Upper lobe of left lung (tissue), 6 donors: ENCODE data around the gene ARHGEF1. TPM values are rescaled to one million over a fixed set of nuclear protein-coding genes. Genes with fewer than 3 reads are reported as not detected.

Source experiments
- ATAC-seq, 2 donors: fragments of 200-7000 bp; cut with Tn5 transposase; one replicate each; pipeline ENCODE4 v1.9.1; 2022; ENCODE audit warnings: mild to moderate bottlenecking in 2 of 2, moderate library complexity in 2 of 2; ENCODE audit not compliant: low FRiP score in 2 of 2
- DNase-seq, 2 donors: peaks; one replicate each; pipeline ENCODE4 v3.0.0-alpha.2; 2019 to 2020
- H3K27ac ChIP-seq, 4 donors: fragments of 200-600 bp; sonication (generic); one replicate each; pipeline ENCODE4 v1.5.1; 2016 to 2019
- H3K27me3 ChIP-seq, 4 donors: fragments of 200-600 bp; sonication (generic); one replicate each; pipeline ENCODE4 v1.5.1; 2017 to 2019
- H3K36me3 ChIP-seq, 4 donors: fragments of 200-600 bp; sonication (generic); one replicate each; pipeline ENCODE4 v1.5.1; 2016 to 2019
- H3K4me1 ChIP-seq, 4 donors: fragments of 200-600 bp; sonication (generic); one replicate each; pipeline ENCODE4 v1.5.1; 2018 to 2019
- H3K4me3 ChIP-seq, 4 donors: fragments of 200-600 bp; sonication (generic); one replicate each; pipeline ENCODE4 v1.5.1; 2017 to 2019; ENCODE audit warnings: mild to moderate bottlenecking in 2 of 4, moderate library complexity in 1 of 4
- H3K9me3 ChIP-seq, 4 donors: fragments of 200-600 bp; sonication (generic); one replicate each; pipeline ENCODE4 v1.5.1; 2018 to 2019
- EP300 ChIP-seq, 4 donors: sonication (generic); formaldehyde crosslinking; IDR thresholded peaks; one replicate each; pipeline ENCODE4 v1.5.1; 2017; ENCODE audit warnings: antibody characterized with exemption in 4 of 4, control low read depth in 2 of 4
- POLR2A ChIP-seq, 4 donors: fragments of 450-650 bp; IDR thresholded peaks; one replicate each; pipeline ENCODE4 v1.5.1; 2016 to 2017; ENCODE audit warnings: antibody characterized with exemption in 4 of 4, mild to moderate bottlenecking in 2 of 4
- POLR2AphosphoS5 ChIP-seq, 2 donors: sonication (generic); formaldehyde crosslinking; IDR thresholded peaks; one replicate each; pipeline ENCODE4 v1.5.1; 2017; ENCODE audit warnings: antibody characterized with exemption in 2 of 2
- WGBS, 2 donors: methylation state at CpG; one replicate each; pipeline ENCODE4 v1.1.5; 2017 to 2018; 5-methylcytosine and 5-hydroxymethylcytosine counted together
- total RNA-seq, 6 donors: library from RNA; depleted of rRNA in 4 of 6; stranded (reverse); fragments of >200 nt in 4 of 6; gene quantifications; one replicate each; pipeline versions ENCODE4 v1.1.0 to v1.2.1, GENCODE V29; 2016 to 2021
- TF ChIP-seq, protein P1 (sequence below), 6 experiments: fragments of 450-650 bp in 4 of 6; fragments of 200-600 bp in 2 of 6; sonication (generic) in 2 of 6; IDR thresholded peaks; one replicate each; pipeline ENCODE4 v1.5.1; 2016 to 2019; ENCODE audit warnings: antibody characterized with exemption in 6 of 6
- donor health status: DM: no; HTN: no; CAD: no; lungs with moderate emphysema.
- donor health status: DM: no; HTN: yes; CAD: no; lungs with severe emphysema.

The ARHGEF1 gene
- total RNA-seq, 6 donors from 2014 or later, result 115 to 731 (median 233) TPM

DNA sequence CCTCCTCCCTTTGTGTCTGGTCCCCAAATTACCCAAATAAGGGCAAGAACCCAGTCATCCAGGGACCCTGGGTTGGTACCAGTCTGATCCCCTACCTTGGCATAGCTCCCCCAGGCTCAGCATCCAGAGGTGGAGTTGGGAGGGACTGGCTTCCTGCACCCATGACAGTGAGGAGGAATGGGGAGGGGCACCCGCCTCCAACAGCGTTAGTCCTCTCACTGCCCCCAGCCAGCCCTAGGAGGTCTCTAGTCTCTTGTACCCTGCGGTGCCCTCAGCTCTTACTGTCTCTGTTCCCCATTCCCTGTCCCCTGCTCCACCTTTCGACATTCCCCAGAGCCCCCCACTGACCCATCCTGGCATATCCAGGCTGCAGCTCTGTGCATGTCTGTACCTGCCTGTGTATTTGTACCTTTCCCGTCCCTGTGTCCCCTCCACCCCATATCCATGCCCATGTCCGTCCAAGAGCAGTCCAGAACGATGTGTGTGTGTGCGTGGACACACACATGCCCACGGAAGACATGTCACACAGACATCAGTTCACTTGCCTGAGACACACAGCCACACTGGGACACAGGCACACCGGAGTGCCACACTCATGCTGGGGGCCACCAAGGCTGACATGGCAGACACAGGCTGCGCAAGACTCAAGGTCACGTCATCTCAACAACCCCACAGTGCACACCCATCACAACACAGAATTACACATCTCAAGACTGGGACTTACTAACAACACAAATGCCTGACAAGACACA is 27.4 kb downstream of the ARHGEF1 start:
- TF ChIP-seq, protein P1, sequence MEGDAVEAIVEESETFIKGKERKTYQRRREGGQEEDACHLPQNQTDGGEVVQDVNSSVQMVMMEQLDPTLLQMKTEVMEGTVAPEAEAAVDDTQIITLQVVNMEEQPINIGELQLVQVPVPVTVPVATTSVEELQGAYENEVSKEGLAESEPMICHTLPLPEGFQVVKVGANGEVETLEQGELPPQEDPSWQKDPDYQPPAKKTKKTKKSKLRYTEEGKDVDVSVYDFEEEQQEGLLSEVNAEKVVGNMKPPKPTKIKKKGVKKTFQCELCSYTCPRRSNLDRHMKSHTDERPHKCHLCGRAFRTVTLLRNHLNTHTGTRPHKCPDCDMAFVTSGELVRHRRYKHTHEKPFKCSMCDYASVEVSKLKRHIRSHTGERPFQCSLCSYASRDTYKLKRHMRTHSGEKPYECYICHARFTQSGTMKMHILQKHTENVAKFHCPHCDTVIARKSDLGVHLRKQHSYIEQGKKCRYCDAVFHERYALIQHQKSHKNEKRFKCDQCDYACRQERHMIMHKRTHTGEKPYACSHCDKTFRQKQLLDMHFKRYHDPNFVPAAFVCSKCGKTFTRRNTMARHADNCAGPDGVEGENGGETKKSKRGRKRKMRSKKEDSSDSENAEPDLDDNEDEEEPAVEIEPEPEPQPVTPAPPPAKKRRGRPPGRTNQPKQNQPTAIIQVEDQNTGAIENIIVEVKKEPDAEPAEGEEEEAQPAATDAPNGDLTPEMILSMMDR (IDR thresholded peaks at IDR 0.05), result no peak
- peaks cover 4 to 33% (median 25%) of the 10 kb centered on the region in 4 donors for H3K4me1 ChIP-seq
- H3K27ac ChIP-seq, result no peak overlapping the region
- DNase-seq (no peak), ATAC-seq (no peak)
- peaks cover 0 to 32% (median 22%) of the 10 kb centered on the region in 4 donors for H3K27me3 ChIP-seq
- no peak overlapping the region for H3K4me3 ChIP-seq
- WGBS, 2 donors, result 60% methylated on average over 8 to 12 of the region's 12 CpGs
- H3K36me3 ChIP-seq, result peaks cover 15 to 29% (median 22%) of the 10 kb centered on the region in 4 donors
- no peaks in the 10 kb centered on the region for H3K9me3 ChIP-seq

DNA sequence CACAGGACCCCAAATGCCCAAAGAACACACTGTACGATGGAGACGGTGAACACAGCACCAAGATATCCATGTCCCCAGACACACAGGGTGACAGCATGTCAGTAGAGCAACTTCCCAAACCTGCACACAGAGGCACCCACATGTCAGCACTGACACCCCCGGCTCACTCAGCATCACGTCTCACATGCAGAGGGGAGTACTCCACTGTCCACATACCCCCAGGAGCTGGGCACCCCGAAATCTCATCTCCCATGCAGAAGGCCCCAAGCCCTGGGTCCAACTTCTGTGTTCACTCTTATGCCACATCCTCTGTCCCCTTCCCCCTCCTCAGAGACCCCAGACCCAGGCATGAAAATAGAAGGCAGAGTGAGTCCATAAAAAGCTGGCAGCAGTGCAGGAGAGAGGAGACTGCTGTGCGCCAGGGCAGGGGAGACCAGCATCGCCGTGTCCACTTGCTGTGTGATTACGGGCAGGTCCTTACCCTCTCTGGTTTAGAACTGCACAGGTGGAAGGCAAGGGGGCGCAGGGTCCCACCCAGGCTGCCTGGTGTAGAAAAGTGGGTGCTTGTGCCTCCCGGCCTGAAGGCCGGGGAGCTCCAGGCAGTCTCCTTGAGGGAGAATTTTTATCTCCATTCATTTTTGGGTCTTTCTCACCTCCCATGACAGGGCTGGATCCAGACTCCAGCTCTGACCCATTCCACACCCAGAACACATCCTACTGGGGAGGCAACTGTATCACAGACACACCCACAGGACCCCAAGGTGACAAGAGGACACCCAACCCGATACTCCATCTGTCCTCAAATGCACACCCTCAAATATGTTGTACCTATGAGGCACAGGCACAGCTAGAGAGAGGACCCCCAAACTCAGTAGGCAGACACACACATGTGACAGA is 28.3 kb downstream of the ARHGEF1 start:
- Histone ChIP-seq H3K36me3 (peaks cover 9 to 21% (median 14%) of the 10 kb centered on the region in 4 donors), H3K4me1 (peaks cover 5 to 31% (median 22%) of the 10 kb centered on the region in 4 donors), H3K27ac (no peak overlapping the region), H3K9me3 (no peaks in the 10 kb centered on the region), H3K4me3 (no peak overlapping the region), H3K27me3 (peaks cover 0 to 38% (median 25%) of the 10 kb centered on the region in 4 donors)
- ATAC-seq (no peak), DNase-seq (no peak)
- TF ChIP-seq POLR2AphosphoS5 (IDR thresholded peaks at IDR 0.05) (no peak), POLR2A (IDR thresholded peaks at IDR 0.05) (no peak), EP300 (IDR thresholded peaks at IDR 0.05) (no peak)
- TF ChIP-seq, protein P1 (IDR thresholded peaks at IDR 0.05), result no peak
- WGBS, 2 donors, result 66 to 68% methylated on average over 4 to 13 of the region's 13 CpGs

DNA sequence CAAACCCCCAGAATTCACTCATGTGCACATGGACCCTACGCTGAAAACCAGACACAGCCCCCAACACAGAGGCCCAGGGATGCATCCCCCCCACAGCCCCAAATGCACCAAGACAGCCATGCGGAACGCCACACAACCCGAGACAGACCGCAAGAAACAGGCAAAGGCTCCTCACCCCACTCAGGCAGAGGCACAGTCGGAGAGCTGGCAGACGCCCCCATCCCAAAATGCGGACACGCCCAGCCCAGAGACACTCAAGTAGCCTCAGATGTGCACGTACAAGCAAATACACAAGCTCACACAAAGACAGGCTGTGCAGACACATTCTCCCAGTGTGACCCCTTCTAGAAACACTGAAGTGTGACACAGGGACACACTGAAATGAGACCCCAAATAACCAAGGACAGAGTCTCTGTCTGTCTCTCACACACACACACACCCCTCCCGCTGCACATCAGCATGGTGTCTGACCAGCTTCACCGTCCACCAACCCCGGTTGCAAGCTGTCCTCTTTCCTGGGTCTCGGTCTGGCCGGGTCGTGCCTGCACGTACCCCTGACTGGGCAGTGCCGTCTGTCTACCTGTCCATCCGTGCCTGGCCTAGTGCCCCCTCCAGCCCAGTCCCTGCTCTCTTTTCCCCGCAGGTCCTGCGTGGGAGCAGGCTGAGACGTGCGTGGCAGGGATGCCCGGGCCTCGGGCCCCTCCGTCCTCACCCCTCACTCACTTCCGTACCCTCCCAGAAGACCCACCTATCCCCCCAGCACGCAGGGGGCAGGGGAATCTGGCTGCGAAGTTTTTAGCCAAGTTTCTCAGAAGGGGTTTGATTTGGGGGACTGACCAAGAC is 29.1 kb downstream of the ARHGEF1 start:
- ATAC-seq (peak in 1 of 2 donors; percentile 2), DNase-seq (no peak)
- peaks cover under 1 to 12% (median 6%) of the 10 kb centered on the region in 4 donors for H3K36me3 ChIP-seq
- H3K4me1 ChIP-seq, result peaks cover 5 to 31% (median 20%) of the 10 kb centered on the region in 4 donors
- H3K27ac ChIP-seq, result no peak overlapping the region
- TF ChIP-seq POLR2A (IDR thresholded peaks at IDR 0.05) (no peak), EP300 (IDR thresholded peaks at IDR 0.05) (no peak), POLR2AphosphoS5 (IDR thresholded peaks at IDR 0.05) (no peak)
- TF ChIP-seq, protein P1 (IDR thresholded peaks at IDR 0.05), result no peak
- no peak overlapping the region for H3K4me3 ChIP-seq
- H3K27me3 ChIP-seq, result peaks cover 0 to 38% (median 25%) of the 10 kb centered on the region in 4 donors
- 15 to 23% methylated on average over 16 to 28 of the region's 29 CpGs for WGBS, 2 donors
- no peaks in the 10 kb centered on the region for H3K9me3 ChIP-seq

DNA sequence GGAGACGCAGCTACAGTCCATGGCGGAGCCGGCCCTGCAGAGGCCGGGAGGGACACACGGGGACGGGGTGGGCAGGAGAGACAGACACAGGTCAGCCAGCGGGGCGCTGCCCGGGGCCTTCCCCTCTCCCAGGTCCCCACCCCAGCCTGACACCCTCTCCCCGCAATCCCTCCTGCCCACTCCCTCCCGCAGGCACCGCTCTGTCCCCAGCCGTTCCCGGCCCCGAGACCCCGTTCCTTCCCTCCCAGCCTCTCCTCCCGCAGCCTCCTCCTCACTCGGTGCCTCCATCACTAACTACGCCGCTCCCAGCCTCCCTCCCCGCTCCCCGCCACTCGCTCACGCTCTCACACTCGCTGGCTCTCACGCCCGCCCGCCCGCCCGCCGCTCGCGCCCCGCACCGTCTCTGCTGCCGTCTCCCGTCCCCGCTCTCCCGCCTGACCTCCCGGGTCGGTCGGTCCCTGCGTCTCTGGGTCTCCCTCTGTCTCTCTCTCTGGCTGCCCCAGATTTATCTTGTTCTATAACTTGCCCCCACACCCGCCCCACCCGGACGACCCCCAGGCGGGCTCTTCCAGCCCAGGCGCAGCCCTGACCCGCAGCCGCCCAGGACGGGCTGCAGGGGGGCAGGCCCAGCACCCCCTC is 30.0 kb downstream of the ARHGEF1 start:
- H3K27me3 ChIP-seq, result peaks cover 0 to 38% (median 25%) of the 10 kb centered on the region in 4 donors
- H3K27ac ChIP-seq, result no peak overlapping the region
- 3 to 4% methylated on average over 17 to 33 of the region's 51 CpGs for WGBS, 2 donors
- DNase-seq (peak in 1 of 2 donors; percentile 85), ATAC-seq (peak in 1 of 2 donors; percentile 14)
- TF ChIP-seq EP300 (IDR thresholded peaks at IDR 0.05) (no peak), POLR2A (IDR thresholded peaks at IDR 0.05) (no peak), POLR2AphosphoS5 (IDR thresholded peaks at IDR 0.05) (no peak)
- TF ChIP-seq, protein P1 (IDR thresholded peaks at IDR 0.05), result no peak
- H3K36me3 ChIP-seq, result peaks cover 0 to 3% (median 1%) of the 10 kb centered on the region in 4 donors
- no peak overlapping the region for H3K4me3 ChIP-seq
- H3K9me3 ChIP-seq, result no peaks in the 10 kb centered on the region
- H3K4me1 ChIP-seq, result peaks cover 5 to 31% (median 20%) of the 10 kb centered on the region in 4 donors
